Measurements from ENCODE around the gene RAB40C. TPM values are rescaled to one million over a fixed set of nuclear protein-coding genes. Genes with fewer than 3 reads are reported as not detected.

Gene RAB40C
- total RNA-seq, 1 donor, result 11.2 TPM

DNA sequence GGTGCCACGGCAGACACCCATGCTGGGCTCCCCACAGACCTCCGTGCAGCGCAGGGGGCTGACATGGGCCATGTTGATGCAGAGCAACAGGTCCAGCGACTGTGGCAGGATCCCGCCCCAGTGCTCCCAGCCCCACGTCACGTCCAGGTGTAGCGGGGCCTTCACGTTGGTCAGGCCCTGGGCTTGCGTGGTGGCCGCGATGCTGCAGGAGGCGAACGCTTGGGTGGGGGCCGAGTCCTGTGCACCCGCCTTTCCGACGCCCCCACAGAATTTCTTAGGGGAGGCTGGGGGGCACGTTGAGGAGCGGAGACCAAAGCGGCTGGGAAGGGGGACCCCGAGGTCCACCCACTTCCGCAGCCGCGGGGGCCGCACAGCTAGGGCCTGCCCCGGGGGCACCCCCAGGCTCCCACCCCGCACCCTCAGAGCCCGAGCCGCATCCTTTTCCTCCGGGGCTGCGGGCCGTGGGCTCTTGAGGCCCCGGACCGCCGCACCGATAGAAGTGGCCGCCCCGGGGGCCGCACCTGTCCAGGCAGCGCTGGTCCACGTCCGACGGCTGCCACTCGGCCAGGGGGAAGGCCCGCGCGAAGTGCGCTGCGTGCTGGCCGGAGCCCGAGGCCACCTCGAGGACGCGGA, 45.8 kb downstream of the RAB40C start:
- Histone ChIP-seq H4K20me1 (ENCODE audit: insufficient read depth, low read length) (peaks cover 4% of the 10 kb centered on the region), H3K4me1 (ENCODE audit: insufficient read depth, low read length) (peaks cover 6% of the 10 kb centered on the region), H3K4me2 (ENCODE audit: insufficient read depth, low read length) (peak overlapping the region; percentile 98), H3K9me3 (ENCODE audit: low read depth, low read length) (no peaks in the 10 kb centered on the region), H3K79me2 (ENCODE audit: insufficient read depth, low read length) (peaks cover 14% of the 10 kb centered on the region), H2AFZ (ENCODE audit: low read length) (peak overlapping the region; percentile 78), H3K36me3 (ENCODE audit: insufficient read depth, low read length) (no peaks in the 10 kb centered on the region), H3K27me3 (ENCODE audit: insufficient read depth, low read length) (no peaks in the 10 kb centered on the region), H3K4me3 (ENCODE audit: insufficient read depth, low read length) (peak overlapping the region; percentile 90), H3K27ac (ENCODE audit: low read depth, low read length) (peak overlapping the region; percentile 86)
- DNase-seq (ENCODE audit: insufficient read length, low spot score, missing footprints), result peak; percentile 93
- TF ChIP-seq CTCF (IDR thresholded peaks at IDR 0.05; ENCODE audit: extremely low read depth, low read depth, low read length), result no peak

GRCh38 chr16:636206-637080, 46.6 kb downstream of the RAB40C start, which contains the start of gene METTL26:
TSS of gene METTL26 (minus strand) at chr16:636305. CDS start at chr16:636290, 15 bp downstream.
- H3K27ac ChIP-seq (ENCODE audit: low read depth, low read length), result peak within 1 kb of the TSS; percentile 86
- H3K9me3 ChIP-seq (ENCODE audit: low read depth, low read length), result no peaks in the 10 kb centered on the region
- no peak for TF ChIP-seq CTCF (IDR thresholded peaks at IDR 0.05; ENCODE audit: extremely low read depth, low read depth, low read length)
- H3K4me2 ChIP-seq (ENCODE audit: insufficient read depth, low read length), result peak within 1 kb of the TSS; percentile 98
- peak within 1 kb of the TSS; percentile 94 for H2AFZ ChIP-seq (ENCODE audit: low read length)
- H3K4me3 ChIP-seq (ENCODE audit: insufficient read depth, low read length), result peak within 1 kb of the TSS; percentile 90
- H3K27me3 ChIP-seq (ENCODE audit: insufficient read depth, low read length), result no peaks in the 10 kb centered on the region
- H4K20me1 ChIP-seq (ENCODE audit: insufficient read depth, low read length), result peaks cover 4% of the 10 kb centered on the region
- H3K79me2 ChIP-seq (ENCODE audit: insufficient read depth, low read length), result peaks cover 14% of the 10 kb centered on the region
- DNase-seq (ENCODE audit: insufficient read length, low spot score, missing footprints), result peak; percentile 100
- no peaks in the 10 kb centered on the region for H3K36me3 ChIP-seq (ENCODE audit: insufficient read depth, low read length)
- peaks cover 6% of the 10 kb centered on the region for H3K4me1 ChIP-seq (ENCODE audit: insufficient read depth, low read length)

GRCh38 chr16:637081-638018, 47.5 kb downstream of the RAB40C start:
- H3K27ac ChIP-seq (ENCODE audit: low read depth, low read length), result no peak overlapping the region
- no peaks in the 10 kb centered on the region for H3K27me3 ChIP-seq (ENCODE audit: insufficient read depth, low read length)
- peak overlapping the region; percentile 90 for H3K4me3 ChIP-seq (ENCODE audit: insufficient read depth, low read length)
- H3K9me3 ChIP-seq (ENCODE audit: low read depth, low read length), result no peaks in the 10 kb centered on the region
- peaks cover 6% of the 10 kb centered on the region for H3K4me1 ChIP-seq (ENCODE audit: insufficient read depth, low read length)
- H3K4me2 ChIP-seq (ENCODE audit: insufficient read depth, low read length), result peak overlapping the region; percentile 98
- H2AFZ ChIP-seq (ENCODE audit: low read length), result peak overlapping the region; percentile 94
- H3K36me3 ChIP-seq (ENCODE audit: insufficient read depth, low read length), result no peaks in the 10 kb centered on the region
- H3K79me2 ChIP-seq (ENCODE audit: insufficient read depth, low read length), result peaks cover 14% of the 10 kb centered on the region
- DNase-seq (ENCODE audit: insufficient read length, low spot score, missing footprints), result peak; percentile 100
- TF ChIP-seq CTCF (IDR thresholded peaks at IDR 0.05; ENCODE audit: extremely low read depth, low read depth, low read length), result no peak
- peaks cover 4% of the 10 kb centered on the region for H4K20me1 ChIP-seq (ENCODE audit: insufficient read depth, low read length)
